Endodermal cell (in vitro differentiated cells): ENCODE data around the gene ELFN1. TPM values are rescaled to one million over a fixed set of nuclear protein-coding genes. Genes with fewer than 3 reads are reported as not detected.

ENCODE experiments used
- DNase-seq: peaks from one replicate; pipeline ENCODE4 v3.0.0-alpha.2; 2017
- H3K27ac ChIP-seq: 2 replicates; pipeline ENCODE4 v1.5.1; 2013; ENCODE audit warnings: mild to moderate bottlenecking, low read depth, low read length, moderate library complexity
- H3K27me3 ChIP-seq: 2 replicates; pipeline ENCODE4 v1.6.1; 2013; ENCODE audit warnings: mild to moderate bottlenecking, low read length, moderate library complexity; ENCODE audit not compliant: insufficient read depth, control insufficient read depth, poor library complexity, severe bottlenecking
- H3K36me3 ChIP-seq: 2 replicates; pipeline ENCODE4 v1.7.0; 2013; ENCODE audit warnings: mild to moderate bottlenecking, low read length, moderate library complexity; ENCODE audit not compliant: control insufficient read depth, insufficient read depth
- H3K4me1 ChIP-seq: one replicate; pipeline ENCODE4 v1.7.0; 2013; ENCODE audit warnings: low read length; ENCODE audit not compliant: control insufficient read depth, insufficient read depth
- H3K4me3 ChIP-seq: 2 replicates; pipeline ENCODE4 v1.5.1; 2013; ENCODE audit warnings: mild to moderate bottlenecking, low read length, moderate library complexity
- H3K9ac ChIP-seq: 2 replicates; pipeline ENCODE4 v1.6.1; 2013; ENCODE audit warnings: mild to moderate bottlenecking, low read length, moderate library complexity; ENCODE audit not compliant: poor library complexity, severe bottlenecking; ENCODE audit errors: extremely low read depth
- H3K9me3 ChIP-seq: 2 replicates; pipeline ENCODE4 v1.6.1; 2013; ENCODE audit warnings: mild to moderate bottlenecking, low read length, moderate library complexity; ENCODE audit not compliant: control insufficient read depth
- H3K27ac Mint-ChIP-seq: 2 replicates; pipeline ENCODE4 v1.8.0; 2020; ENCODE audit warnings: mixed read lengths
- H3K27me3 Mint-ChIP-seq: 2 replicates; pipeline ENCODE4 v1.8.0; 2021; ENCODE audit warnings: mild to moderate bottlenecking, mixed read lengths; ENCODE audit not compliant: insufficient read depth
- H3K36me3 Mint-ChIP-seq: 2 replicates; pipeline ENCODE4 v1.8.0; 2020; ENCODE audit warnings: low read depth, mixed read lengths
- H3K4me1 Mint-ChIP-seq: 2 replicates; pipeline ENCODE4 v1.8.0; 2020; ENCODE audit warnings: mixed read lengths
- H3K4me3 Mint-ChIP-seq: 2 replicates; pipeline ENCODE4 v1.8.0; 2020; ENCODE audit warnings: mild to moderate bottlenecking, moderate library complexity, mixed read lengths
- H3K9me3 Mint-ChIP-seq: 2 replicates; pipeline ENCODE4 v1.8.0; 2020; ENCODE audit warnings: mild to moderate bottlenecking, mixed read lengths
- WGBS, 2 experiments: methylation state at CpG; one replicate each; pipeline versions ENCODE4 v1.1.5 to v1.1.7; 2013; ENCODE audit warnings: missing lambda C conversion rate in 2 of 2, mixed read lengths in 1 of 2; ENCODE audit not compliant: insufficient coverage in 1 of 2, insufficient read length in 1 of 2; 5-methylcytosine and 5-hydroxymethylcytosine counted together
- total RNA-seq, 2 donors: library from RNA; stranded (reverse); fragmentation: NEBNext Ultra II Directional in 1 of 2; extraction: Animal tissue kit (Norgen Biotek cat#: 25700) in 1 of 2; gene quantifications; 2 replicates in 1 of 2; 3 replicates in 1 of 2; pipeline ENCODE4 v1.2.1, GENCODE V29; 2021
- TF ChIP-seq, protein P1 (sequence below): fragments of 200-600 bp; sonication (generic); conservative IDR thresholded peaks from 2 replicates; pipeline ENCODE4 v1.5.0; 2021; ENCODE audit warnings: antibody characterized with exemption, mild to moderate bottlenecking

Gene ELFN1
- total RNA-seq, 2 donors from 2014 or later, result 2.1 to 5.0 TPM

DNA sequence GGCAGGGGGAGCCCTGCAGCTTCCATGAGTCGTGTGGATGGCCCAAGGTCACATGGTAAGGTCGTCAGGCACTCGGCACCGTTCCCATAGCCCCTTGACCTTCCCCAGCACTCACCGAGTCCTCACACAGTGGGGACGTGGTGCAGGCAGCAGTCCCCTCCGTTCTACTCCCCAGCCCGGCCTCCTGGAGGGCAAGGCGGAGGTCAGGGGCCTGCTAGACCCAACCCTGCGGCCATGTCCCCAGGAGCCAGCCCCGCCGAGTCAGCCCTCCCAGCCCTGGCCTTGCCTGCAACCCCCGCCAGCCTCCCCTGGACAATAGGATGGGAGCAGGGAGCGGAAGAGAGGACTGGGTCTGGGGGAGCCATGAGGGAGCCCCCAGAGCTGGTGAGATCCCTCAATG is 65.2 kb downstream of the ELFN1 start:
- TF ChIP-seq, protein P1, sequence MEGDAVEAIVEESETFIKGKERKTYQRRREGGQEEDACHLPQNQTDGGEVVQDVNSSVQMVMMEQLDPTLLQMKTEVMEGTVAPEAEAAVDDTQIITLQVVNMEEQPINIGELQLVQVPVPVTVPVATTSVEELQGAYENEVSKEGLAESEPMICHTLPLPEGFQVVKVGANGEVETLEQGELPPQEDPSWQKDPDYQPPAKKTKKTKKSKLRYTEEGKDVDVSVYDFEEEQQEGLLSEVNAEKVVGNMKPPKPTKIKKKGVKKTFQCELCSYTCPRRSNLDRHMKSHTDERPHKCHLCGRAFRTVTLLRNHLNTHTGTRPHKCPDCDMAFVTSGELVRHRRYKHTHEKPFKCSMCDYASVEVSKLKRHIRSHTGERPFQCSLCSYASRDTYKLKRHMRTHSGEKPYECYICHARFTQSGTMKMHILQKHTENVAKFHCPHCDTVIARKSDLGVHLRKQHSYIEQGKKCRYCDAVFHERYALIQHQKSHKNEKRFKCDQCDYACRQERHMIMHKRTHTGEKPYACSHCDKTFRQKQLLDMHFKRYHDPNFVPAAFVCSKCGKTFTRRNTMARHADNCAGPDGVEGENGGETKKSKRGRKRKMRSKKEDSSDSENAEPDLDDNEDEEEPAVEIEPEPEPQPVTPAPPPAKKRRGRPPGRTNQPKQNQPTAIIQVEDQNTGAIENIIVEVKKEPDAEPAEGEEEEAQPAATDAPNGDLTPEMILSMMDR, result no peak
- peaks cover 1% of the 10 kb centered on the region for H3K36me3 Mint-ChIP-seq
- Histone ChIP-seq H3K4me3 (no peak overlapping the region), H3K27ac (no peak overlapping the region), H3K4me1 (no peaks in the 10 kb centered on the region), H3K9me3 (no peaks in the 10 kb centered on the region), H3K36me3 (no peaks in the 10 kb centered on the region), H3K9ac (no peak overlapping the region), H3K27me3 (no peaks in the 10 kb centered on the region)
- no peak for DNase-seq
- peaks cover 5% of the 10 kb centered on the region for H3K9me3 Mint-ChIP-seq
- no peak overlapping the region for H3K27ac Mint-ChIP-seq
- no peaks in the 10 kb centered on the region for H3K27me3 Mint-ChIP-seq
- WGBS, 2 experiments, result 80 to 84% methylated on average over 7 to 14 of the region's 14 CpGs
- H3K4me3 Mint-ChIP-seq, result no peak overlapping the region
- no peaks in the 10 kb centered on the region for H3K4me1 Mint-ChIP-seq

DNA sequence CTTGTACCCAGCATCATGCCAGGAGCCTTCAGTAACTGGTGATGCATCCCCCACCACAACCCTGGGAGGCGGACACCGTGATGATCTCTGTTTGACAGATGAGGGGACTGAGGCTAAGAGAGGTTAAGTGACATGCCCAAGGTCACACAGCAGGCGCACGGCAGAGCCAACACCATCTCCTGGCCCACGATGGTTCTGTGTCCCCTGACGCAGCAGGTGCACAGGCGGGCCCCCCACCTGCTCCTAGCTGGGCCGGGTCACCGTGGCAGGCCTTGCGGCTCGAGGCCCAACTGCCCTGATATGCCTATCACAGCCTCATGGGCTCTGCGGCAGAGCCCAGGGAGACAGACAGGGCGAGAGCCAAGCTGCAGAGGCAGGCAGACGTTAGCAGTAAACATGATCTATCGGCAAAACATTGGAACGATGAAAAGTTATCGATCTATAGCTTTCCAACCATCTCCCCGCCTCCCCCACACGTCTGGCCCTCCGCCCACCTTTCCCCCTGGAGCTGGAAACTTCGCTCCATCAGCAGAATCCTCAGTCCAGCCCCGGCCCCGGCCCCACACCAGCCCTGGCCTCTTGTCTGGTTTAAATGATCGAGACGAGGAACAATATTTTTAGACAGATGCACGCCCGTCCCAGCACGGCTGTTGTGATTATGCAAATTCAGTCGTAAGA is 65.9 kb downstream of the ELFN1 start:
- Histone ChIP-seq H3K36me3 (no peaks in the 10 kb centered on the region), H3K9ac (no peak overlapping the region), H3K4me3 (no peak overlapping the region), H3K9me3 (no peaks in the 10 kb centered on the region), H3K4me1 (no peaks in the 10 kb centered on the region), H3K27me3 (no peaks in the 10 kb centered on the region), H3K27ac (no peak overlapping the region)
- no peak overlapping the region for H3K4me3 Mint-ChIP-seq
- TF ChIP-seq, protein P1, result no peak
- 91% methylated on average over 21 to 29 of the region's 29 CpGs for WGBS, 2 experiments
- H3K36me3 Mint-ChIP-seq, result no peaks in the 10 kb centered on the region
- H3K27me3 Mint-ChIP-seq, result no peaks in the 10 kb centered on the region
- DNase-seq, result no peak
- no peaks in the 10 kb centered on the region for H3K4me1 Mint-ChIP-seq
- H3K27ac Mint-ChIP-seq, result no peak overlapping the region
- H3K9me3 Mint-ChIP-seq, result peaks cover under 1% of the 10 kb centered on the region

DNA sequence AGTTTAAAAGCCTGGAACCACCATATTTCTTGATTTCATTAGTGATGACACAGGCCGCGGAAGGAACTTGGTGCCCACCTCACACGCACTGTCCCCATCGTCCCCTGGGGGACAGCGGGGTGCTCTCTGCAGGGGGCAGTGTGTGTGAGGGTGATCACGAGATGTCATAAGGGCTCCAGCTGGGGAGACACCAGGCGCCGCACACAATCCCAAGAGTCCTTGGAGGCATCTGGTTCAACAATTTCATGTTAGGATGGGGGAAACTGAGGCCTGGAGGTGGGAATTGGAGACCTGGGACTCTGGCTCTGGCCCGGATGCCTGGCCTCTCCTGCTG is 66.4 kb downstream of the ELFN1 start:
- Mint-ChIP-seq H3K27ac (no peak overlapping the region), H3K4me3 (no peak overlapping the region), H3K9me3 (no peaks in the 10 kb centered on the region), H3K4me1 (no peaks in the 10 kb centered on the region), H3K36me3 (no peaks in the 10 kb centered on the region), H3K27me3 (no peaks in the 10 kb centered on the region)
- Histone ChIP-seq H3K9me3 (no peaks in the 10 kb centered on the region), H3K4me3 (no peak overlapping the region), H3K27ac (no peak overlapping the region), H3K27me3 (no peaks in the 10 kb centered on the region), H3K4me1 (no peaks in the 10 kb centered on the region), H3K36me3 (no peaks in the 10 kb centered on the region), H3K9ac (no peak overlapping the region)
- DNase-seq, result no peak
- TF ChIP-seq, protein P1, result no peak
- WGBS, 2 experiments, result 95 to 100% methylated on average over 4 to 9 of the region's 9 CpGs
